ENCODE measurements around the gene BET1L.
"Not testable (repeated sequence)": the region's sequence is repeated elsewhere in the genome, so short reads cannot be mapped to it uniquely, and the experiment has no call there.

BET1L gene

GRCh38 chr11:227824-228379 lies 20.7 kb upstream of the BET1L start:
- DNase-seq = no peak

GRCh38 chr11:225734-226453 lies 18.7 kb upstream of the BET1L start:
- no peak for DNase-seq

GRCh38 chr11:224424-224823 lies 17.2 kb upstream of the BET1L start:
- no peak for DNase-seq

- DNase-seq = no peak
Measured at GRCh38 chr11:223884-224283, 16.7 kb upstream of the BET1L start.

- no peak for DNase-seq
Measured at GRCh38 chr11:223026-223789, 16.0 kb upstream of the BET1L start.

- DNase-seq = no peak
Measured at GRCh38 chr11:221998-222789, 15.0 kb upstream of the BET1L start.

GRCh38 chr11:221539-221938 lies 14.3 kb upstream of the BET1L start:
- DNase-seq = no peak

GRCh38 chr11:220641-221215 lies 13.5 kb upstream of the BET1L start:
- not testable (repeated sequence) for DNase-seq

- DNase-seq = no peak
Measured at GRCh38 chr11:218815-219593, 11.8 kb upstream of the BET1L start.

GRCh38 chr11:217704-218103 lies 10.5 kb upstream of the BET1L start:
- no peak for DNase-seq

- DNase-seq = no peak
Measured at GRCh38 chr11:216081-216974, 9.1 kb upstream of the BET1L start.

GRCh38 chr11:215581-216037 lies 8.4 kb upstream of the BET1L start:
- DNase-seq = no peak

- no peak for DNase-seq
Measured at GRCh38 chr11:214083-214482, 6.9 kb upstream of the BET1L start.

GRCh38 chr11:213111-213510 lies 5.9 kb upstream of the BET1L start:
- no peak for DNase-seq

GRCh38 chr11:212150-213100 lies 5.2 kb upstream of the BET1L start:
- DNase-seq = no peak

GRCh38 chr11:211741-212140 lies 4.5 kb upstream of the BET1L start:
- no peak for DNase-seq

- no peak for DNase-seq
Measured at GRCh38 chr11:211295-211694, 4.1 kb upstream of the BET1L start.

- no peak for DNase-seq
Measured at GRCh38 chr11:210803-211180, 3.6 kb upstream of the BET1L start.

GRCh38 chr11:210122-210802 lies 3.1 kb upstream of the BET1L start:
- DNase-seq = no peak

Measured in C1 segment of cervical spinal cord (tissue), 14 donors.